SK-N-SH treated with all-trans-retinoic acid at 6 μM for 48 hours (cell line): Measurements from ENCODE around the gene CLSTN2.

ENCODE experiments used
- ATAC-seq: fragments of 200-7000 bp; cut with Tn5 transposase; 3 replicates; pipeline ENCODE4 v1.9.1; 2020; ENCODE audit warnings: mild to moderate bottlenecking, moderate library complexity
- ARNTL ChIP-seq: fragments of 450-650 bp; formaldehyde crosslinking; IDR thresholded peaks from 2 replicates; pipeline ENCODE4 v1.5.0; 2020; ENCODE audit warnings: low read depth, mild to moderate bottlenecking, moderate library complexity, borderline replicate concordance
- BACH2 ChIP-seq: fragments of 250-450 bp; sonication (Bioruptor Pico); IDR thresholded peaks from 2 replicates; pipeline ENCODE4 v1.9.0; 2021; ENCODE audit warnings: mild to moderate bottlenecking, borderline replicate concordance
- CREB5 ChIP-seq: fragments of 250-450 bp; sonication (Bioruptor Pico); IDR thresholded peaks from 2 replicates; pipeline ENCODE4 v1.5.1; 2020; ENCODE audit warnings: low read depth, mild to moderate bottlenecking, moderate library complexity
- CSDC2 ChIP-seq: fragments of 250-450 bp; sonication (Bioruptor Pico); IDR thresholded peaks from 2 replicates; pipeline ENCODE4 v1.5.0; 2020; ENCODE audit warnings: mild to moderate bottlenecking, moderate library complexity
- CSRNP3 ChIP-seq: fragments of 250-450 bp; sonication (Bioruptor Pico); IDR thresholded peaks from 2 replicates; pipeline ENCODE4 v1.5.1; 2021; ENCODE audit warnings: mild to moderate bottlenecking, moderate library complexity
- ESRRG ChIP-seq: fragments of 250-450 bp; sonication (Bioruptor Pico); IDR thresholded peaks from 2 replicates; pipeline ENCODE4 v1.6.1; 2021; ENCODE audit warnings: mild to moderate bottlenecking
- GLIS3 ChIP-seq: fragments of 250-450 bp; sonication (Bioruptor Pico); IDR thresholded peaks from 2 replicates; pipeline ENCODE4 v1.5.0; 2020; ENCODE audit warnings: mild to moderate bottlenecking, moderate library complexity
- ISL1 ChIP-seq: fragments of 250-450 bp; sonication (Bioruptor Pico); IDR thresholded peaks from 2 replicates; pipeline ENCODE4 v2.1.2; 2022; ENCODE audit warnings: mild to moderate bottlenecking, moderate library complexity
- OSR1 ChIP-seq: fragments of 250-450 bp; sonication (Bioruptor Pico); IDR thresholded peaks from 2 replicates; pipeline ENCODE4 v1.8.0; 2022; ENCODE audit warnings: moderate library complexity, mild to moderate bottlenecking, inconsistent platforms
- POU6F1 ChIP-seq: fragments of 250-450 bp; sonication (Bioruptor Pico); IDR thresholded peaks from 2 replicates; pipeline ENCODE4 v1.8.0; 2021; ENCODE audit warnings: low read depth, mild to moderate bottlenecking, moderate library complexity, borderline replicate concordance
- PPARA ChIP-seq: fragments of 250-450 bp; sonication (Bioruptor Pico); IDR thresholded peaks from 2 replicates; pipeline ENCODE4 v1.5.0; 2020; ENCODE audit warnings: mild to moderate bottlenecking, borderline replicate concordance
- RARB ChIP-seq: fragments of 250-450 bp; sonication (Bioruptor Pico); IDR thresholded peaks from 2 replicates; pipeline ENCODE4 v1.8.0; 2021; ENCODE audit warnings: mild to moderate bottlenecking, moderate library complexity
- SNAI2 ChIP-seq: fragments of 250-450 bp; sonication (Bioruptor Pico); IDR thresholded peaks from 2 replicates; pipeline ENCODE4 v1.5.0; 2020; ENCODE audit warnings: mild to moderate bottlenecking, moderate library complexity
- TCF4 ChIP-seq: fragments of 250-450 bp; sonication (Bioruptor Pico); IDR thresholded peaks from 2 replicates; pipeline ENCODE4 v1.8.0; 2021; ENCODE audit warnings: mild to moderate bottlenecking, moderate library complexity, borderline replicate concordance
- TOX ChIP-seq: fragments of 250-450 bp; sonication (Bioruptor Pico); IDR thresholded peaks from 2 replicates; pipeline ENCODE4 v1.8.0; 2021; ENCODE audit warnings: mild to moderate bottlenecking, moderate library complexity, borderline replicate concordance
- ZC3H10 ChIP-seq: fragments of 250-450 bp; sonication (Bioruptor Pico); IDR thresholded peaks from 2 replicates; pipeline ENCODE4 v1.5.1; 2021; ENCODE audit warnings: mild to moderate bottlenecking, moderate library complexity
- ZFP3 ChIP-seq: fragments of 250-450 bp; sonication (Bioruptor Pico); IDR thresholded peaks from 2 replicates; pipeline ENCODE4 v1.5.0; 2020; ENCODE audit warnings: mild to moderate bottlenecking, moderate library complexity
- ZFP30 ChIP-seq: fragments of 450-650 bp; formaldehyde crosslinking; IDR thresholded peaks from 2 replicates; pipeline ENCODE4 v1.5.0; 2022; ENCODE audit warnings: mild to moderate bottlenecking, moderate library complexity
- ZNF565 ChIP-seq: fragments of 450-650 bp; formaldehyde crosslinking; conservative IDR thresholded peaks from 2 replicates; pipeline ENCODE4 v1.5.0; 2020; ENCODE audit warnings: low read depth, mild to moderate bottlenecking, moderate library complexity
- ZNF70 ChIP-seq: fragments of 450-650 bp; formaldehyde crosslinking; IDR thresholded peaks from 2 replicates; pipeline ENCODE4 v1.5.0; 2020; ENCODE audit warnings: mild to moderate bottlenecking, moderate library complexity
- ZNF8 ChIP-seq: fragments of 450-650 bp; formaldehyde crosslinking; IDR thresholded peaks from 2 replicates; pipeline ENCODE4 v1.5.0; 2020; ENCODE audit warnings: mild to moderate bottlenecking, moderate library complexity
- TF ChIP-seq, protein P1 (sequence below): fragments of 250-450 bp; sonication (Bioruptor Pico); IDR thresholded peaks from 2 replicates; pipeline ENCODE4 v1.8.0; 2020; ENCODE audit warnings: mild to moderate bottlenecking, moderate library complexity, borderline replicate concordance
- TF ChIP-seq, protein P2 (sequence below): fragments of 250-450 bp; sonication (Bioruptor Pico); IDR thresholded peaks from 2 replicates; pipeline ENCODE4 v1.5.0; 2020; ENCODE audit warnings: mild to moderate bottlenecking, moderate library complexity

The CLSTN2 gene

GRCh38 chr3:140224307-140224706 is 289.3 kb downstream of the CLSTN2 start:
- ATAC-seq = no peak
- no peak for TF ChIP-seq CSDC2 (CRISPR knock-in tag)
- TF ChIP-seq CSRNP3 = no peak
- no peak for TF ChIP-seq ZNF8 (CRISPR knock-in tag)
- no peak for TF ChIP-seq TCF4 (CRISPR knock-in tag)
- TF ChIP-seq RARB (CRISPR knock-in tag) = no peak
- no peak for TF ChIP-seq POU6F1 (CRISPR knock-in tag)
- TF ChIP-seq CREB5 (CRISPR knock-in tag) = no peak
- TF ChIP-seq ZC3H10 = no peak
- no peak for TF ChIP-seq SNAI2
- TF ChIP-seq ARNTL (CRISPR knock-in tag) = no peak
- TF ChIP-seq, protein P1, sequence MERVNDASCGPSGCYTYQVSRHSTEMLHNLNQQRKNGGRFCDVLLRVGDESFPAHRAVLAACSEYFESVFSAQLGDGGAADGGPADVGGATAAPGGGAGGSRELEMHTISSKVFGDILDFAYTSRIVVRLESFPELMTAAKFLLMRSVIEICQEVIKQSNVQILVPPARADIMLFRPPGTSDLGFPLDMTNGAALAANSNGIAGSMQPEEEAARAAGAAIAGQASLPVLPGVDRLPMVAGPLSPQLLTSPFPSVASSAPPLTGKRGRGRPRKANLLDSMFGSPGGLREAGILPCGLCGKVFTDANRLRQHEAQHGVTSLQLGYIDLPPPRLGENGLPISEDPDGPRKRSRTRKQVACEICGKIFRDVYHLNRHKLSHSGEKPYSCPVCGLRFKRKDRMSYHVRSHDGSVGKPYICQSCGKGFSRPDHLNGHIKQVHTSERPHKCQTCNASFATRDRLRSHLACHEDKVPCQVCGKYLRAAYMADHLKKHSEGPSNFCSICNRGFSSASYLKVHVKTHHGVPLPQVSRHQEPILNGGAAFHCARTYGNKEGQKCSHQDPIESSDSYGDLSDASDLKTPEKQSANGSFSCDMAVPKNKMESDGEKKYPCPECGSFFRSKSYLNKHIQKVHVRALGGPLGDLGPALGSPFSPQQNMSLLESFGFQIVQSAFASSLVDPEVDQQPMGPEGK = no peak
- TF ChIP-seq ISL1 (CRISPR knock-in tag) = no peak
- TF ChIP-seq, protein P2, sequence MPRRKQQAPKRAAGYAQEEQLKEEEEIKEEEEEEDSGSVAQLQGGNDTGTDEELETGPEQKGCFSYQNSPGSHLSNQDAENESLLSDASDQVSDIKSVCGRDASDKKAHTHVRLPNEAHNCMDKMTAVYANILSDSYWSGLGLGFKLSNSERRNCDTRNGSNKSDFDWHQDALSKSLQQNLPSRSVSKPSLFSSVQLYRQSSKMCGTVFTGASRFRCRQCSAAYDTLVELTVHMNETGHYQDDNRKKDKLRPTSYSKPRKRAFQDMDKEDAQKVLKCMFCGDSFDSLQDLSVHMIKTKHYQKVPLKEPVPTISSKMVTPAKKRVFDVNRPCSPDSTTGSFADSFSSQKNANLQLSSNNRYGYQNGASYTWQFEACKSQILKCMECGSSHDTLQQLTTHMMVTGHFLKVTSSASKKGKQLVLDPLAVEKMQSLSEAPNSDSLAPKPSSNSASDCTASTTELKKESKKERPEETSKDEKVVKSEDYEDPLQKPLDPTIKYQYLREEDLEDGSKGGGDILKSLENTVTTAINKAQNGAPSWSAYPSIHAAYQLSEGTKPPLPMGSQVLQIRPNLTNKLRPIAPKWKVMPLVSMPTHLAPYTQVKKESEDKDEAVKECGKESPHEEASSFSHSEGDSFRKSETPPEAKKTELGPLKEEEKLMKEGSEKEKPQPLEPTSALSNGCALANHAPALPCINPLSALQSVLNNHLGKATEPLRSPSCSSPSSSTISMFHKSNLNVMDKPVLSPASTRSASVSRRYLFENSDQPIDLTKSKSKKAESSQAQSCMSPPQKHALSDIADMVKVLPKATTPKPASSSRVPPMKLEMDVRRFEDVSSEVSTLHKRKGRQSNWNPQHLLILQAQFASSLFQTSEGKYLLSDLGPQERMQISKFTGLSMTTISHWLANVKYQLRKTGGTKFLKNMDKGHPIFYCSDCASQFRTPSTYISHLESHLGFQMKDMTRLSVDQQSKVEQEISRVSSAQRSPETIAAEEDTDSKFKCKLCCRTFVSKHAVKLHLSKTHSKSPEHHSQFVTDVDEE (CRISPR knock-in tag) = no peak
- no peak for TF ChIP-seq ZFP3 (CRISPR knock-in tag)
- TF ChIP-seq BACH2 (CRISPR knock-in tag) = no peak
- TF ChIP-seq ESRRG = no peak
- no peak for TF ChIP-seq GLIS3 (CRISPR knock-in tag)

DNA sequence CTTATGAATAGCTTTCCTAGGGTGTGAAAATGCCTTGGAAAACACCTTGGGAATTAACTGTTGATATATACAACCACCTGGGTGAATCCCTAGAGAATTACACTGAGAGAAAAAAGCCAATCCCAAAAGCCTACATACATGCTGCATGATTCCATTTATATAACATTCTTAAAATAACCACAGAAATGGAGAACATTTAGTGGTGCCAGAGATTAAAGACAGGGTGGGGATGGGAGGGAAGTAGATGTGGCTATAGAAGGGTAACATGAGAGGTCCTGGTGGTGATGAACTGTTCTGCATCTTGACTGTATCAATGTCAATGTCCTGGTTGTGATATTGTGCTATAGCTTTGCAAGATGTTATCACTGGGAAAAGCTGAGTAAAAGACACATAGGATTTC is 291.0 kb downstream of the CLSTN2 start:
- no peak for ATAC-seq
- TF ChIP-seq ZC3H10 (no peak), CSDC2 (CRISPR knock-in tag) (no peak), CREB5 (CRISPR knock-in tag) (no peak), POU6F1 (CRISPR knock-in tag) (no peak), TCF4 (CRISPR knock-in tag) (no peak), ZNF565 (CRISPR knock-in tag) (no peak), TOX (CRISPR knock-in tag) (no peak), PPARA (CRISPR knock-in tag) (no peak), ZFP30 (CRISPR knock-in tag) (no peak), GLIS3 (CRISPR knock-in tag) (no peak), ESRRG (no peak), RARB (CRISPR knock-in tag) (no peak), OSR1 (CRISPR knock-in tag) (no peak), ZNF70 (CRISPR knock-in tag) (no peak), ARNTL (CRISPR knock-in tag) (no peak), ISL1 (CRISPR knock-in tag) (no peak), ZFP3 (CRISPR knock-in tag) (no peak)
- TF ChIP-seq, protein P2 (CRISPR knock-in tag) = no peak
